Cardiac septum (tissue), 1 donor: ENCODE measurements around the gene DENND2D. TPM values are rescaled to one million over a fixed set of nuclear protein-coding genes. Genes with fewer than 3 reads are reported as not detected.

ENCODE experiments used
- DNase-seq: peaks from one replicate; pipeline ENCODE4 v3.0.0-alpha.2; 2020; ENCODE audit warnings: low spot score
- intact Hi-C: fragments of 100-400 bp; cut with DNase I; formaldehyde crosslinking; loops from one replicate; pipeline ENCODE4 v1.14.0; 2022
- total RNA-seq: library from RNA; stranded (reverse); fragmentation: NEBNext Ultra II Directional; extraction: Animal tissue kit (Norgen Biotek cat#: 25700); gene quantifications from one replicate; pipeline ENCODE4 v1.2.1, GENCODE V29; 2021
- donor health status: DM: no; HTN: no; CAD: no.

Gene DENND2D
- total RNA-seq, 1 donor from 2014 or later = 1.6 TPM

GRCh38 chr1:111204983-111205713 is 4.7 kb upstream of the DENND2D start:
- DNase-seq = no peak
- intact Hi-C loops = no loop called here

GRCh38 chr1:111204201-111204982 is 3.9 kb upstream of the DENND2D start:
- intact Hi-C loops = no loop called here
- DNase-seq = peak; percentile 91

- peak; percentile 92 for DNase-seq
These were observed 3.3 kb upstream of the DENND2D start for GRCh38 chr1:111203681-111204200.

GRCh38 chr1:111202707-111203623 is 2.5 kb upstream of the DENND2D start:
- no peak for DNase-seq
- intact Hi-C loops = no loop called here

More at GRCh38 chr1:111203681-111204200, 3.3 kb upstream of the DENND2D start:
- intact Hi-C loops = no loop called here

- DNase-seq = no peak
- intact Hi-C loops = no loop called here
These were observed 1.9 kb upstream of the DENND2D start for GRCh38 chr1:111202366-111202706.

GRCh38 chr1:111201275-111202090 is 1.0 kb upstream of the DENND2D start:
- intact Hi-C loops = no loop called here

GRCh38 chr1:111200802-111201161 is 336 bp upstream of the DENND2D start:
- intact Hi-C loops = no loop called here
- no peak for DNase-seq

More at GRCh38 chr1:111201275-111202090, 1.0 kb upstream of the DENND2D start:
- DNase-seq = no peak

GRCh38 chr1:111199329-111199728 is 1.1 kb downstream of the DENND2D start:
- no peak for DNase-seq
- intact Hi-C loops = no loop called here

- DNase-seq = no peak
- intact Hi-C loops = no loop called here
These were observed 1.6 kb downstream of the DENND2D start for GRCh38 chr1:111198836-111199235.

- DNase-seq = no peak
- intact Hi-C loops = no loop called here
These were observed 2.7 kb downstream of the DENND2D start for GRCh38 chr1:111197598-111198284.

GRCh38 chr1:111196213-111196612 is 4.2 kb downstream of the DENND2D start:
- intact Hi-C loops = no loop called here
- DNase-seq = no peak

GRCh38 chr1:111195002-111195684 is 5.3 kb downstream of the DENND2D start:
- intact Hi-C loops = no loop called here
- DNase-seq = no peak

GRCh38 chr1:111193712-111194480 is 6.5 kb downstream of the DENND2D start:
- intact Hi-C loops = no loop called here
- DNase-seq = no peak

- DNase-seq = no peak
- intact Hi-C loops = no loop called here
These were observed 7.6 kb downstream of the DENND2D start for GRCh38 chr1:111192658-111193519.

- DNase-seq = peak; percentile 58
- intact Hi-C loops = no loop called here
These were observed 8.4 kb downstream of the DENND2D start for GRCh38 chr1:111192074-111192473.

GRCh38 chr1:111191496-111191895 is 8.9 kb downstream of the DENND2D start:
- no peak for DNase-seq
- intact Hi-C loops = no loop called here
